Activated CD8-positive, alpha-beta T cell treated with anti-CD3 and anti-CD28 coated beads for 36 hours (primary cell): ENCODE measurements around the gene DNAH6. TPM values are rescaled to one million over a fixed set of nuclear protein-coding genes. Genes with fewer than 3 reads are reported as not detected.

Experiments
- ATAC-seq: fragments of 200-7000 bp; cut with Tn5 transposase; one replicate; pipeline ENCODE4 v1.10.0; 2021; ENCODE audit warnings: mild to moderate bottlenecking, moderate library complexity
- CTCF ChIA-PET: fragments of 350-600 bp; sonication (Branson Sonifier 250); formaldehyde crosslinking; loops from one replicate; lab custom pipeline; 2021; ENCODE audit warnings: antibody characterized with exemption; lab: Charles Lee
- POLR2A ChIA-PET: fragments of 350-600 bp; sonication (Branson Sonifier 250); formaldehyde crosslinking; loops from one replicate; lab custom pipeline; 2021; ENCODE audit warnings: antibody characterized with exemption; lab: Charles Lee
- DNase-seq: peaks from one replicate; pipeline ENCODE4 v3.0.0-alpha.2; 2020
- H3K27ac Mint-ChIP-seq: one replicate; pipeline ENCODE4 v1.8.0; 2021; ENCODE audit warnings: mild to moderate bottlenecking, mixed read lengths
- H3K27me3 Mint-ChIP-seq: one replicate; pipeline ENCODE4 v1.8.0; 2021; ENCODE audit warnings: mixed read lengths
- H3K36me3 Mint-ChIP-seq: one replicate; pipeline ENCODE4 v1.8.0; 2021; ENCODE audit warnings: low read depth, mixed read lengths
- H3K4me1 Mint-ChIP-seq: one replicate; pipeline ENCODE4 v1.8.0; 2021; ENCODE audit warnings: low read depth, mixed read lengths
- H3K4me3 Mint-ChIP-seq: one replicate; pipeline ENCODE4 v1.8.0; 2021; ENCODE audit warnings: mild to moderate bottlenecking, moderate library complexity, mixed read lengths
- H3K9me3 Mint-ChIP-seq: one replicate; pipeline ENCODE4 v1.8.0; 2021; ENCODE audit warnings: mixed read lengths
- CTCF ChIP-seq: fragments of 200-600 bp; IDR thresholded peaks from one replicate; pipeline ENCODE4 v1.8.0; 2022; ENCODE audit warnings: antibody characterized with exemption, mild to moderate bottlenecking
- intact Hi-C: fragments of 100-400 bp; cut with micrococcal nuclease; formaldehyde crosslinking; loops from one replicate; pipeline ENCODE4 v1.10.0; 2022
- total RNA-seq, 2 experiments: library from RNA; stranded (reverse); gene quantifications; one replicate each; pipeline ENCODE4 v1.2.3, GENCODE V29; 2021

Gene DNAH6
- total RNA-seq, 2 experiments from 2014 or later, result 0.90 to 1.3 TPM

GRCh38 chr2:84817239-84817655 is 300.9 kb downstream of the DNAH6 start:
- TF ChIP-seq CTCF, result no peak
- no peak overlapping the region for H3K4me3 Mint-ChIP-seq
- CTCF ChIA-PET, result interaction anchor here (1.1 to 1.3 kb wide), 3 partner anchors 10 to 57 kb away, joined by 3 to 7 read pairs (median 4); no protein-coding TSS in a partner anchor

GRCh38 chr2:84821806-84822205 is 305.5 kb downstream of the DNAH6 start:
- Mint-ChIP-seq H3K4me1 (peaks cover 43% of the 10 kb centered on the region), H3K4me3 (no peak overlapping the region), H3K27ac (no peak overlapping the region), H3K27me3 (no peaks in the 10 kb centered on the region), H3K36me3 (peaks cover 34% of the 10 kb centered on the region), H3K9me3 (peaks cover 4% of the 10 kb centered on the region)
- intact Hi-C loops, result no loop called here
- no peak for TF ChIP-seq CTCF
- CTCF ChIA-PET, result interaction anchor here (1.0 to 1.2 kb wide), 2 partner anchors 10 to 104 kb away, joined by 3 read pairs; no protein-coding TSS in a partner anchor
- DNase-seq, result no peak
- POLR2A ChIA-PET, result no interaction called here
- no peak for ATAC-seq

More at GRCh38 chr2:84817239-84817655, 300.9 kb downstream of the DNAH6 start:
- peak overlapping the region; percentile 86 for H3K27ac Mint-ChIP-seq
- H3K27me3 Mint-ChIP-seq, result no peaks in the 10 kb centered on the region
- peaks cover 10% of the 10 kb centered on the region for H3K36me3 Mint-ChIP-seq
- peaks cover 60% of the 10 kb centered on the region for H3K4me1 Mint-ChIP-seq
- POLR2A ChIA-PET, result interaction anchor here (0.7 to 1.6 kb wide), 2 partner anchors 10 to 30 kb away, joined by 4 to 7 read pairs; no protein-coding TSS in a partner anchor
- H3K9me3 Mint-ChIP-seq, result peaks cover 1% of the 10 kb centered on the region
- intact Hi-C loops, result loop anchor here (1.0 kb wide), 1 partner anchor 35 kb away; no protein-coding TSS in a partner anchor
- ATAC-seq, result peak; percentile 83
- DNase-seq, result peak; percentile 56

- ChIA-PET POLR2A (no interaction called here), CTCF (interaction anchor here (1.2 kb wide), 1 partner anchor 102 kb away, joined by 3 read pairs; no protein-coding TSS in a partner anchor)
- Mint-ChIP-seq H3K27me3 (no peaks in the 10 kb centered on the region), H3K4me1 (peaks cover 29% of the 10 kb centered on the region), H3K27ac (peak overlapping the region; percentile 5), H3K36me3 (peaks cover 41% of the 10 kb centered on the region), H3K9me3 (peaks cover 3% of the 10 kb centered on the region), H3K4me3 (no peak overlapping the region)
- intact Hi-C loops, result no loop called here
- ATAC-seq (no peak), DNase-seq (no peak)
- TF ChIP-seq CTCF, result no peak
Observed at GRCh38 chr2:84823229-84823628, 306.9 kb downstream of the DNAH6 start.

- Mint-ChIP-seq H3K4me1 (peaks cover 26% of the 10 kb centered on the region), H3K9me3 (peaks cover 3% of the 10 kb centered on the region), H3K4me3 (no peak overlapping the region), H3K27me3 (no peaks in the 10 kb centered on the region), H3K36me3 (peaks cover 46% of the 10 kb centered on the region), H3K27ac (no peak overlapping the region)
- CTCF ChIA-PET, result interaction anchor here (1.4 kb wide), 1 partner anchor 9 kb away, joined by 3 read pairs; no protein-coding TSS in a partner anchor
- POLR2A ChIA-PET, result no interaction called here
- no peak for TF ChIP-seq CTCF
- intact Hi-C loops, result no loop called here
- DNase-seq, result no peak
- no peak for ATAC-seq
Observed at GRCh38 chr2:84823788-84824187, 307.5 kb downstream of the DNAH6 start.

- H3K9me3 Mint-ChIP-seq, result peaks cover 3% of the 10 kb centered on the region
- peaks cover 40% of the 10 kb centered on the region for H3K36me3 Mint-ChIP-seq
- ATAC-seq (no peak), DNase-seq (no peak)
- peak overlapping the region; percentile 12 for H3K27ac Mint-ChIP-seq
- H3K4me1 Mint-ChIP-seq, result peaks cover 8% of the 10 kb centered on the region
- intact Hi-C loops, result no loop called here
- CTCF ChIA-PET, result interaction anchor here (0.9 to 2.7 kb wide), 5 partner anchors 9 to 472 kb away, joined by 3 to 8 read pairs (median 5); no protein-coding TSS in a partner anchor
- TF ChIP-seq CTCF, result no peak
- H3K27me3 Mint-ChIP-seq, result no peaks in the 10 kb centered on the region
- POLR2A ChIA-PET, result interaction anchor here (1.0 to 1.6 kb wide), 4 partner anchors 8 to 77 kb away, joined by 4 to 9 read pairs (median 6); no protein-coding TSS in a partner anchor
- H3K4me3 Mint-ChIP-seq, result no peak overlapping the region
Observed at GRCh38 chr2:84827978-84828575, 311.8 kb downstream of the DNAH6 start.
